Lung microvascular endothelial cell (primary cell): Measurements from ENCODE around the gene TMEM108. TPM values are rescaled to one million over a fixed set of nuclear protein-coding genes. Genes with fewer than 3 reads are reported as not detected.

Experiments used
- DNase-seq, 2 donors: peaks; one replicate each; pipeline versions ENCODE4 v3.0.0 to v3.0.0-alpha.2; 2010; ENCODE audit warnings: low read depth in 2 of 2
- total RNA-seq: library from RNA; depleted of rRNA; stranded (reverse); fragments of >200 nt; gene quantifications from 2 replicates; pipeline ENCODE4 v1.2.1, GENCODE V29; 2014

Gene TMEM108
- total RNA-seq, 1 donor from 2014 or later: not detected

- DNase-seq: no peak
These were observed 375.8 kb downstream of the TMEM108 start for GRCh38 chr3:133414021-133414392.

GRCh38 chr3:133418361-133418760 is 380.2 kb downstream of the TMEM108 start:
- DNase-seq: no peak

GRCh38 chr3:133419151-133419909 is 381.1 kb downstream of the TMEM108 start:
- DNase-seq: no peak

GRCh38 chr3:133424937-133425869 is 387.0 kb downstream of the TMEM108 start:
- DNase-seq: no peak

DNA sequence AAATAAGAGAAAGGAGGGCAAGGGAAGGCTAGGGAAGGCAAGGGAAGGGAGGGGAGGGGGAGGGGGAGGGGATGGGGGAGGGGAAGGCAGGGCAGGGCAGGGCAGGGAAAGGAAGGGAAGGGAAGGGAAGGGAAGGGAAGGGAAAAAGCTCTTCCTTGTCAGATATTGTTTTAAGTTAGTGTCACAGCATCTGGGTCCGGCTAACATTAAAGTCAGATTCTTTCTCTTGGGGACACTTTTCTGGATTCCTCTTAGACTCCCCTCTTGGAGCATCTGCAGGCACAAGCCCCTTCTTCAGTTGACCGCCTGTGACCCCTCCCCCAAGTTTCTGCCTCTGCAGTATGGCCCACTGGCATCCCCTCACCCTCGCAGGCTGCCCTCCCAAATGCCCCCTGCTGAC is 387.7 kb downstream of the TMEM108 start:
- no peak for DNase-seq

DNA sequence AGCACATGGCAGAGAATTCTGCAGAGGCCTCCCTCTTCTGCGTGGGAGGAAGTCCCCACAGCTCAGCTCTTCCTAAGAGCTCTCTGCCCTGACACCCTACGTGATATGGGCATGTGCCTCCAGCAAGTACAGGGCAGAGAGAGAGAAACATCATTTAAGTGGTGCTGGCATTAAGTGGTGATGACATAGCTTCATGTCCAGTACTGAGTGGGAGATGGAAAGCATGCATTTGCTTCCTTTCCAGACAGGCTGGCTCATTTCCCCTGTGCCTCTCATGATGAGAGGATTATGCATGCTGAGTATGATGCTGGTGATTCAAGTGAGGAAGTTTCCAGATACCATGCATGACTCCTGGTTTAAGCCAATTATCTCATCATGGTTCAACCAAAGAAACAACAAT is 388.5 kb downstream of the TMEM108 start:
- peak in 1 of 2 donors; percentile 61 for DNase-seq

DNA sequence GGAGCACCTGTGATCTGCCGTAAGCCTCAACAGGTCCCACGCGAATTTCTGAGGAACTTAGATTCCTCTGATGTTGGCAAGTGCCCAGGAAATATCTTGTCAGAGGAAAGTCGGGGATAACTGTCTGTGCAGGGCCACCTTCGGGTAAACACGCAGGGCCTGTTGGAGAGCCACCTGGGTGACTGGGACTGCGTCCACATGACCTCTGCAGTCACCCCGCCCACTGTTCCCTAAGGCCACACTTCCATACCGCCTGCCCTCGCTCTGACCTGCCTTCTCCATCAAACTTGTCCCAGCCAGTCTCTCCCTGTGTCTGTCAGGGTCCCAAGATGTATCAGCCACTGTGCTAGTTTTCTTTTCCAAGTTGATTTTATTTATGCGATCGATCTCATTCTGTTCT is 390.4 kb downstream of the TMEM108 start:
- DNase-seq: no peak

DNA sequence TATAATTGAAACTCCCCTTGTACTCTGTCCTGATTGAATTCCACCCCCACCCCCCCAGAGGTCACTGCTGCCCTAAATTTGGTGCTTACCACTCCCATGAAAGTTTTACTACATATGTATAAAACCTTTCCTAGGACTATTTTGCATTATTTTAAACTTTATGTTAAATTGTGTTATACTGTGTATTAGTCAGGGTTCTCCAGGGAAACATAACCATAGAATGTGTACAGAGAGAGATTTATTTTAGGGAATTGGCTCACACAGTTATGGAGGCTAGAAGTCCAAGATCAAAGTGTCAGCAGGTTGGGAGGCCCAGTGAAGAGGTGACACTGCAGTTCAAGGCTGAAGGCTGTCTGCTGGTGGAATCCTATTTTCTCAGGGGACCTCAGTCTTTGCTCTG is 390.9 kb downstream of the TMEM108 start:
- DNase-seq: no peak

GRCh38 chr3:133439563-133439962 is 401.4 kb downstream of the TMEM108 start:
- DNase-seq: no peak

DNA sequence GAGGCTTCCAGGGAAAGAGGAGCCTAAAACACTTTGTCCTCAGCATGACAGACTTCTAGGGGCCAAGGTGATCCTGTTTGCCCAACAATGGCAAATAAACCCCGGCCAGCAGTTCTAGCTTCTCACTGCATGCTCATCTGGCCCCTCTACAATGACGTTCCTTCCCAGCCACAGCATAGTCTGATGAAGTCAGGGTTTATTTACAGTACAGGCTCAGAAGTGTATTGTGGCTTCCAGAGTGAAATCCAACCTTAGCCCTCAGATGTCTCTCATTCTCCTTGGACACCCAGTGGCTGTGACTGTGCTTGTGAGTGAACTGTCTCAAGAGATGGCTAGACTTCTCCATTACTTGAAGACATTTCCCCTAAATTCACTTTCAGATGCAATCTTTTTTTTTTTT is 402.5 kb downstream of the TMEM108 start:
- no peak for DNase-seq

GRCh38 chr3:133441867-133442270 is 403.7 kb downstream of the TMEM108 start:
- DNase-seq: peak; percentile 5 to 10

DNA sequence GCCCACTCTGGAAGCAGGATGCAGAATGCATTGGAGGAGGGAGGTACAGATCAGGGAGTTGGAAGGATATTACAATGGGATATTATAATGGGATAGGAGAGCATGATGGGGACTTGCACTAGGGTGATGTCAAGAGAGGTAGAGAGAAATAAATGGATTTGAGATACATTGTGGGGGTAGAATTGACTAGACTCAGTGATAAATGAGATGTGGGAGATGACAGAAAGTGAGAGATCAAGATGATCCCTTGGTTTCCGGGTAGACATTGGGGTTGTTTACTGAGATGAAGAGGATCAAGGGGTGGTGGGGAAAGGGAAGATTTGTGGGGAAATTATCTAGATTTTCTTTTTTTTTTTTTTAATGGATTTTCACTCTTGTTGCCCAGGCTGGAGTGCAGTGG is 404.3 kb downstream of the TMEM108 start:
- no peak for DNase-seq

- peak; percentile 14 to 17 for DNase-seq
These were observed 405.6 kb downstream of the TMEM108 start for GRCh38 chr3:133443649-133444422.

- DNase-seq: no peak
These were observed 406.2 kb downstream of the TMEM108 start for GRCh38 chr3:133444423-133444774.

- no peak for DNase-seq
These were observed 406.9 kb downstream of the TMEM108 start for GRCh38 chr3:133445108-133445507.
